Stimulated activated CD8-positive, alpha-beta memory T cell treated with anti-CD3 and anti-CD28 coated beads, Interleukin-4, amount 100 ng/mL, for 48 hours (primary cell): ENCODE measurements around the gene PGAP6.
A peak's percentile ranks its signal among the peaks of the same experiment; 100 is the strongest.
"Not testable (repeated sequence)": the region's sequence is repeated elsewhere in the genome, so short reads cannot be mapped to it uniquely, and the experiment has no call there.

Experiments
- DNase-seq: peaks from one replicate; pipeline ENCODE4 v3.0.0-alpha.2; 2020

The PGAP6 gene

GRCh38 chr16:381789-382717, at the start of gene PGAP6:
TSS of gene PGAP6 (minus strand) at chr16:381978. CDS start at chr16:381821, 157 bp downstream.
- peak; percentile 79 for DNase-seq

- no peak for DNase-seq
Observed at GRCh38 chr16:430904-431303, 49.1 kb upstream of the PGAP6 start.

GRCh38 chr16:427250-427649, 45.5 kb upstream of the PGAP6 start:
- no peak for DNase-seq

GRCh38 chr16:426906-427249, 45.1 kb upstream of the PGAP6 start:
- no peak for DNase-seq

GRCh38 chr16:426115-426905, 44.5 kb upstream of the PGAP6 start:
- DNase-seq: peak; percentile 30

GRCh38 chr16:425740-426114, 43.9 kb upstream of the PGAP6 start:
- DNase-seq: no peak

GRCh38 chr16:425082-425718, 43.4 kb upstream of the PGAP6 start, which contains the start of gene RAB11FIP3:
TSS of gene RAB11FIP3 (plus strand) at chr16:425649. CDS start at chr16:426007, 358 bp downstream.
- DNase-seq: peak; percentile 90

GRCh38 chr16:424623-425081, 42.9 kb upstream of the PGAP6 start:
- DNase-seq: no peak

GRCh38 chr16:424033-424622, 42.4 kb upstream of the PGAP6 start:
- no peak for DNase-seq

- not testable (repeated sequence) for DNase-seq
Observed at GRCh38 chr16:422179-422578, 40.4 kb upstream of the PGAP6 start.

- not testable (repeated sequence) for DNase-seq
Observed at GRCh38 chr16:415170-415498, 33.4 kb upstream of the PGAP6 start.

GRCh38 chr16:414395-415169, 32.8 kb upstream of the PGAP6 start:
- DNase-seq: no peak

- DNase-seq: no peak
Observed at GRCh38 chr16:411576-412265, 29.9 kb upstream of the PGAP6 start.

GRCh38 chr16:410516-411178, 28.9 kb upstream of the PGAP6 start:
- no peak for DNase-seq

GRCh38 chr16:407253-407652, 25.5 kb upstream of the PGAP6 start:
- DNase-seq: no peak

GRCh38 chr16:405548-406506, 24.0 kb upstream of the PGAP6 start:
- DNase-seq: no peak

GRCh38 chr16:404971-405486, 23.3 kb upstream of the PGAP6 start:
- DNase-seq: no peak

GRCh38 chr16:401468-402348, 19.9 kb upstream of the PGAP6 start, which contains the start of gene DECR2:
TSS of gene DECR2 (plus strand) at chr16:401885. CDS start at chr16:401964, 79 bp downstream.
- peak; percentile 99 for DNase-seq
